DOHH2 (cell line): ENCODE data around the gene ART5.

Experiments
- EZH2phosphoT487 ChIP-seq: fragments of 200-600 bp; sonication (generic); IDR thresholded peaks from 2 replicates; pipeline ENCODE4 v1.6.1; 2017; ENCODE audit warnings: borderline replicate concordance, mild to moderate bottlenecking, antibody characterized with exemption, low read length, moderate library complexity, mixed read lengths
- TF ChIP-seq, protein P1 (sequence below): fragments of 200-600 bp; sonication (generic); IDR thresholded peaks from one replicate; pipeline ENCODE4 v1.5.1; 2014; ENCODE audit warnings: antibody characterized with exemption, mild to moderate bottlenecking, low read depth, low read length; ENCODE audit not compliant: poor library complexity, severe bottlenecking

GRCh38 chr11:3686751-3687150 is 45.0 kb upstream of the ART5 start:
- TF ChIP-seq, protein P1, sequence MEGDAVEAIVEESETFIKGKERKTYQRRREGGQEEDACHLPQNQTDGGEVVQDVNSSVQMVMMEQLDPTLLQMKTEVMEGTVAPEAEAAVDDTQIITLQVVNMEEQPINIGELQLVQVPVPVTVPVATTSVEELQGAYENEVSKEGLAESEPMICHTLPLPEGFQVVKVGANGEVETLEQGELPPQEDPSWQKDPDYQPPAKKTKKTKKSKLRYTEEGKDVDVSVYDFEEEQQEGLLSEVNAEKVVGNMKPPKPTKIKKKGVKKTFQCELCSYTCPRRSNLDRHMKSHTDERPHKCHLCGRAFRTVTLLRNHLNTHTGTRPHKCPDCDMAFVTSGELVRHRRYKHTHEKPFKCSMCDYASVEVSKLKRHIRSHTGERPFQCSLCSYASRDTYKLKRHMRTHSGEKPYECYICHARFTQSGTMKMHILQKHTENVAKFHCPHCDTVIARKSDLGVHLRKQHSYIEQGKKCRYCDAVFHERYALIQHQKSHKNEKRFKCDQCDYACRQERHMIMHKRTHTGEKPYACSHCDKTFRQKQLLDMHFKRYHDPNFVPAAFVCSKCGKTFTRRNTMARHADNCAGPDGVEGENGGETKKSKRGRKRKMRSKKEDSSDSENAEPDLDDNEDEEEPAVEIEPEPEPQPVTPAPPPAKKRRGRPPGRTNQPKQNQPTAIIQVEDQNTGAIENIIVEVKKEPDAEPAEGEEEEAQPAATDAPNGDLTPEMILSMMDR: no peak
- TF ChIP-seq EZH2phosphoT487: no peak
